GM18858 (cell line): ENCODE results near the gene TMEM62.

Source experiments
- ATAC-seq: cut with Tn5 transposase; IDR thresholded peaks from one replicate; pipeline ENCODE4 v1.9.1; 2021; ENCODE audit not compliant: unreplicated experiment

The TMEM62 gene

DNA sequence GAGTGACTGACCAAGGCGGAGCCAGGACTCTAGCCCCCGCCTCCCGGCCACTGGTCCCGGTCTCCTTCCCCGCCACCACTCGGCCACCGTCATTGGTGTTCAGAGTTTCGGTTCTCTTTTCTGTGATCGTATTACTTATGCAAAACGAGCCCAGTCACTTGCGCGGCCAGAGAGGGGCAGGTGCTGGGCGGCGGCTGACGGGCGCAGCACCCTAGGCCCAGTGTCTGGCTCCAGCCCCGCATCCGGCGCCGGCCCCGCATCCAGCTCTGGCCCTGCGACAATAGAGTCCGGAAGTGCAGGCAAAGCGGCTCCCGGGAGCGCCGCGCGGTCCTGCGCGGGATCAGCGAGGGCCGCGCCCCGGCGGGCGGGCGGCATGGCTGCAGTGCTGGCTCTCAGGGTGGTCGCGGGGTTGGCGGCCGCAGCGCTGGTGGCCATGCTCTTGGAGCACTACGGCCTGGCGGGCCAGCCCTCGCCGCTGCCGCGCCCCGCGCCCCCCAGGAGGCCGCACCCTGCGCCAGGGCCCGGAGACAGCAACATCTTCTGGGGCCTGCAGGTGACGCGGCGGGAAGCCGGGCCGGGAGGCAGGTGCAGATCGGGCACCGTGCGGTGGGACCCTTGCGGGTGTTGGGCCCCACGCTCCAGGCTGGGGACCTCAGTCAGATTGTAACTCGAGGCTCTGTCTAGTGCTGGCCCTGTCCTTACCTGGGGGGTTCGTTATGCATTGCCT is at the start of gene TMEM62:
Gene TMEM62 (plus strand): TSS at position 157 of the 727 bp plus-strand sequence. CDS start 217 bp downstream, at position 374.
- peak; percentile 77 for ATAC-seq

DNA sequence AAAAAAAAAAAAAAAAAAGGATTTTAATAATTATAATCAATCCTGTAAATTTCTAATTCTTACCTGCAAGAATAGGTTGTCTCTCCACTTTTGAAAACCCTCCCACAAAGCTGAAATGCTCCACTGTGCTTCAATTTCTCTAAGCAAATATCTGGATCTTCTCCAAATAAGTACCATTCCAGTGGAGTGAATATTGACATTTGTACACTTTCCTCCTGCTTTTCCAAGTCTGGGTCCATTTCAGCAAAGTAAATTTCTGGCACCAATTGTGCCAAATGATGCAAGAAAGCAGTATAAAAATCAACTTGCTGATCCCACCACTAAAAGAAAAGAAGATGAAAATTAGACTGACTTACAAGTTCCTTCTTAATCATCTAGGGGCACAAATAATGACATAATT is 47.5 kb upstream of the TMEM62 start:
- no peak for ATAC-seq

DNA sequence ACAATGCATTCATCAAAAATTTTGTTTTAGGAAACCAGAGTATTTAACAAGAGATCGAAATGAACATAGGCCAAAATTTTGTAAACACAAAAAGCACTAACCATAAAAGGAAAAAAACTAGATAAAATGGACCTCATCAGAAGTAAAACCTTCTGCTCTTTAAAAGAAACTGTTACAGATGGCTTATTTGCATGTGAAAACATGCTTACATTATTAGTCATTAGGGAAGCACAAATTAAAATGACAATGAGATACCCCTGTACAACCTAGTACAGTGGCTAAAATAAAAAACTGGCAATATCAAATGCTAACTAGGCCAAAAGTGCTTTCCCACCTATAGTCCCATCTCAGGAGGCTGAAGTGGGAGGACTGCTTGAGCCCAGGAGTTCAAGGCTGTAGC is 46.8 kb upstream of the TMEM62 start:
- no peak for ATAC-seq

DNA sequence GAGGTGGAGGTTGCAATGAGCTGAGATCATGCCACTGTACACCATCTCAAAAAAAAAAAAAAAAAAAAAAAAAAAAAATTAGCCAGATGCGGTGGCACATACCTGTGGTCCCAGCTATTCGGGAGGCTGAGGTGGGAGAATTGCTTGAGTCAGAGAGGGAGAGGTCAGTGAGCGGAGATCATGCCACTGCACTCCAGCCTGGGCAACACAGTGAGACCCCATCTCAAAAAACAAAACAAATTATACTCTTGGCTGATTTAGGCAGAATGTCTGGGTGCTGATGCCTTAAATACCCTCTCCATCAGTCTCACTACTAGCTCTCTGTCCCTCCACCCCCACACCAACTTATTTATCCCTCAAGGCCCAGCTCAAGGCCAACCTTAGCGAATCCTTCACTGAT is 41.5 kb upstream of the TMEM62 start:
- no peak for ATAC-seq

DNA sequence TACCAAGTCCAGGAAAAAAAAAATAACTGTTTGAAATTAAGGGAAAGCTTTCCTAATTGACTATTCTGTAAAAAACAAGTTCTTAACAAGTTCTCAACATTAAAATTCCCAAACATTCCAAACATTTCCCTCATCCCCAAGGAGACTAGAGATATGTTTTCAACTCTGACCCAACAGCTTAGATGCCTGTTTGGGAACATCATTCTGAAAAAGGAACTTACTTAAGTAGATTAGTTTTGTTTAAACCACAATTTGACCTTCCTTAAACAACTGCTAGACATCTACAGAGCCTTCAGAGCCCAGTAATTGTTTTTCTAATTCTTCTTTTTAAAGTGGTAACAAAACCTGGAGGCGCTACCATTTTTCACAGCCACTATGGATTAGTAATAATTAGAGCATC is 40.4 kb upstream of the TMEM62 start:
- ATAC-seq, result no peak

DNA sequence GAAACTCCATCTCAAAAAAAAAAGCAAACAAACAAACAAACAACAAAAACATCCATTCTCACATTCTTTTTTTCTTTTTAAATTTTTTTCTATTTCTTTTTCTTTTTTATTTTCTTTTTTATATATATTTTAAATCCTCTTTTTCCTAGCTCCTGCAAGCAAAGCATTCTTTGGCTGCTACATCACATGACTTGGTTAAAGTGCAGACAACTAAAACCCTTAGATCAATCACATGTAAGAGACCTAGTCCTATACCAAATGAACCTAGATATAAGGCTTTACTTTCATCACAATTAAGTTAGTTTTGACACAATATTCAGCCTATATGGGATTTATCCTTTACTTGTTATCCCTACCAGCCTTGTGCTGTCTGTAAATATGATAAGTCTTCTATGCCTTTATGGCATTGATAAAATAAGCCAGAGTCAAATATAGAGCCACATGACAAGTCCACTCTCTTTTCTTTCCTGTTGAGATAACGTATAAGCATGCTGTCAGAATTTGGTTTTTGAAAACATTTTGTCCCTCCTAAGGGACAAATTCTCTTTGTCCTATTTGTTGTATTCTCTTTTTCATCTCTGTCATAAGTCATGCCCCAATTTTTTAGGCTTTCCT is 38.9 kb upstream of the TMEM62 start:
- ATAC-seq, result no peak

DNA sequence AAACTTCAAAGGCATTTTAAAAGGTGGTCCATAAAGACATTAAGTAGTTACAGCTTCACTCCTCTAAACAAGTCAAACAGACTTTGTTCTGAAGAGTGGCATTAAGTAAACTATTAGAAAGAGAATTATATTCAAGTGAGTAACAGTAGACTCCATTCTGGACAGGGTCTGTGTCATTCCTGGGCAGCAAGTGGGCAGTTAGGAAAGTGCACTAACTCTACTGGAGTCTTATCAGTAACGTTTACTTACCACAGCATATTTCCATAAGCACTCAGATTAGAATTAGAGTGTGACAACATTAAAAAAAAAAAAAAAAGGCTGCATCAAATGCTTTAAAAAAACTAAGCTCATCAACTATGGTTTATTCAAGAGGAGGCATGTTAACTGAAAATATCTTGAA is 38.1 kb upstream of the TMEM62 start:
- ATAC-seq, result no peak

DNA sequence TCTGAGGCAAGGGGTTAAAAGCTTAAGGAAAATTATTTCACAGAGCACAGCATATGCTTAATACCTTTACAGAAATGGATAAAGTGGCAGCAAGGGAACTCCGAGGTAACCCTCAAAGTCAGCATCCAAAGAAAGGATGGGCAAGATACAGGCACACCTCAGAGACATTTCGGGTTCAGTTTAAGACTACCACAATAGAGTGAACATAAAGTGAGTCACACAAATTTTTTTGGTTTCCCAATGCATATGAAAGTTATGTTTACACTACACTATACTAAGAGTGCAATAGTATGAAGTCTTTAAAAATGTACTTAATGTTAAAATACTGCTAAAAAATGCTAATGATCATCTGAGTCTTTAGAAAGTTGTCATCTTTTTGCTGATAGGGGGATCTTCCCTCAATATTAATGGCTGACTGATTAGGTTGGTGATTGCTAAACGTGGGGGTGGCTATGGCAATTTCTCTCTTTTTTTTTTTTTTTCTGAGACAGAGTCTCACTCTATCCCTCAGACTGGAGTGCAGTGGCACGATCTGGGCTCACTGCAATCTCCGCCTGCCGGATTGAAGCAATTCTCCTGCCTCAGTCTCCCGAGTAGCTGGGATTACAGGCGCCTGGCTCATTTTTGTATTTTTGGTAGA is 37.6 kb upstream of the TMEM62 start:
- ATAC-seq, result no peak

DNA sequence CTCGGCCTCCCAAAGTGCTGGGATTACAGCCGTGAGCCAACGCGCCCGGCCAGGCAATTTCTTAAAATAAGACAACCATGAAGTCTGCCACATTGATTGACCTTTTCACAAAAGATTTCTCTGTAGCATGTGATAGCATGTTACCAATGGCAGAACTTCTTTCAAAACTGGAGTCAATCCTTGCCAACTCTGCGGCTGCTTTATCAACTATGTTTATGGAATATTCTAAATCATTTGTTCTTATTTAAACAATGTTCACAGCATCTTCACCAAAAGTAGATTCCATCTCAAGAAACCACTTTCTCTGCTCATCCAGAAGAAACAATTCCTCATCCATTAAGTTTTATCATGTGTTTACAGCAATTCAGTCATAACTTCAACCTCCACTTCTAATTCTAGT is 37.0 kb upstream of the TMEM62 start:
- no peak for ATAC-seq

DNA sequence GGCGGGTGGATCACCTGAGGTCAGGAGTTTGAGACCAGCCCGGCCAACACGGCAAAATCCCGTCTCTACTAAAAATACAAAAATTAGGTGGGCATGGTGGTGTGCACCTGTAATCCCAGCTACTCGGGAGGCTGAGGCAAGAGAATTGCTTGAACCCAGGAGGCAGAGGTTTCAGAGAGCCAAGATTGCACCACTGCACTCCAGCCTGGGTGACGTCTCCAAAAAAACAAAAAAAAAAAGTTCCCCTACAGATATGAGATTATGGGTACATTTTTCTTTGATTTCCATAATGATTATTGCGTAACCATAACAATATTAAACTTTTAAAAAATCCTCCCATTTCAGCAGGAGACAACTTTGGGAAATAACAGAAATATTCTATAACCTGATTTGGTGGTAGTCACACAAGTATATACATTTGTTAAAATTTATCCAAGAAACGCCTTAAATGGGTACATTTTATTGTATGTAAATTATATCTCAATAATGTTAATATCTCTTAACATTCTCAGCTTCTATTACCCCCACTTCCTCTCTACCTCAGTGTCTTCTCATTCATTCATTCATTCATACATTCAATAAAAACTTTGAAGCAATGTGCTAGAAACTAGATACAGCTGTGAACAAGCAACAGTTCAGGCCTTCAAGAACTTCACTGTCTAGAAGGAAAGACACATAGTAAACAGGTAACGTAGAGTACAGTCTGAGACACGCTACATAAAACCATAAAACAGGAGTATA is 34.1 kb upstream of the TMEM62 start:
- ATAC-seq, result no peak

DNA sequence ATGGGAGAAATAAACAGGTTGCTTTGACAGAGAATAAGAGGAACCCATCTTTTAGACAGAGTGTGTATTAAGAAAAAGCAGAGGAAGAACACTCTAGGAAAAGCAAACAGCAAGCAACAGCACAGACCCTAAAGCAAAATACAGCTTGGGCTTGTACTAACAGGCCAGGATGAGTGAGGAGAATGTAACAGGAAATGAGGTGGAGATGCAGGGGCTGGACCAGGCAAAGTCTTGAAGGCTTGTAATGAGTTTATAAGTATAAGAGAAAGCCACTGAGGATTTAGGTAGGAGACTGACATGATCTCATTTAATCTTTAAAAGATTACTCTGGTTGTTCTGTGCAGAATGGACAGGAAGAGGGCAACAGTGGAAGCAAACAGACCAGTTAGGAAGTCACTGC is 32.4 kb upstream of the TMEM62 start:
- ATAC-seq, result no peak

DNA sequence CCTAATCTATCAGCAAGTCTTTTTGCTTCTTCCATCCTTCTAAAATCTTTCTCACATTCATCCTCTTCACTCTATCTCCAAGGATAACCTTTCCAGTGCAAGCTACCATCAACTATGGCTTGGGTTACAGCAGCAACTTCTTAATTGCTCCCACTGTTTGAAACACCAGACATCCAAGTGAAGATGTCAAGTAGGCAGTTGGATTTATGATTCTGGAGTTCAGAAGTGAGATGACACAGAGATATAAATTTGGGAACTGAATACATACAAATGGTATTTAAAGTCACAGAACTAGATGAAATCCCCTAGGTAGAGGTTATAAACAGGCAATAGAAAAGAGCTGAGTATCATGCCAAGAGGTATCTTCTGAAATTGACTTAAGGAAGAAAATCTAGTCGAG is 31.2 kb upstream of the TMEM62 start:
- ATAC-seq, result no peak

DNA sequence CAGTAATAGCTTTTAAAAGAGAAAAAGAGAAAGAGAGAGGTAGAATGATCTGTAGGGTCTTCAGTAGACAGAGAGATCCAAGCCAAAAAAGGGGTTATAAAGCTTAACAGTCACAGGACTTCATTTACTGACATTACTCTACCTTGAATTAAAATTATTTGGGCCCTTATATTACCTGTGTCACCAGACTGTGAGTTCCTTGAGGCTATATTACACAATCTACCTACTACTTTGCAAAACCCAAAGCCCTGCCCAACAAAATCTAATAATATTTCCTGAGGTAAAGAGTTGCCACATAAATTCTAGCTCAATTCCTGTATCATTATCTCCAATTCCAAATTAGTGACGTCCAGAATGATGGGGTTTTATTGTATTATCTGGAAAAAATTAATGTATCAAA is 29.5 kb upstream of the TMEM62 start:
- ATAC-seq, result no peak

DNA sequence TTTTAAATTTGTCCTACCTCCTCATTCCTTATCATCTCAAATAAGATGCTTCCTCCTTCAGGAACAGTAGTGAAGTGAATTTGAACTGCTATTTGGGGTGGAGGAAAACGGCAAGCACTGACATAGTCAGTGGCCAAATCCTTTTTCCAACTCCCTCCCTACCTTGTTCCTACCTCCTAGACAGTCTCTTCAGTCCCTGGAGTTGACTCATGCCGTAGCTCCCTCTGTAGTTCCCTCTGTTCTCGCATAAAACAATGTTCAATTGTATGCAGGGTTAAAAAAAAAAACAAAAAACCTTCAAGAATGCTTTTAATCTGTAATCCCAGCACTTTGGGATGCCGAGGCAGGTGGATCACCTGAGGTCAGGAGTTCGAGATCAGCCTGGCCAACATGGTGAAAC is 29.0 kb upstream of the TMEM62 start:
- ATAC-seq, result no peak

DNA sequence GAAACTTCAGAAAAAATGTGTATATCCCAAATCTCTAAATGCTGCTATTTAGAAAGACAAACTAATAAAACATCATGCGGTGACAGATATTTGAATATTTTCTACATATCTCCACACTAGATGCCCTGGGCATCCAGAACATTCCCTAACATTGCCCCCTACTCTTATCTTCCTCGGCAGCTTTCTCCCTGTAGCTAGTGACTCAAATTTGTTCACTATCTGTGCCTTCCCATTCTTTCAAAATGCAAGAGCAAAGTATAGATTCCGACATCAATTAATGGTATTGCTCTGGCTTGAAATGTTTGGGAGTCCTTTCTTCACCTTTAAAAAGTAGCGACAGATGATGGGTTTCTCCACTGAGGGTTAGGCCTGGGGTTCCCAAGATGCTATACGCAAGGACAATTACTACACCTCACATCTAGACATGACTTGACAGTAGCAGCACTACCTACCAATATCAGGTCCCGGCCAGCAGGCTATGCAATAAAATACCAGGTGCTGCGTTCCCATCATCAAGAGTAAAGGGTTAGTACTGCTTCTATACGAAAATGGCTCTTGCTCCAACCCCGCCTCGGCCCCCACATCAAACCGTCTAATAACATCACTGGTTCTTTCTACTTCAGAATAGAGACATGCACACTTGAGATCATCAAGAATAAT is 28.2 kb upstream of the TMEM62 start:
- no peak for ATAC-seq

DNA sequence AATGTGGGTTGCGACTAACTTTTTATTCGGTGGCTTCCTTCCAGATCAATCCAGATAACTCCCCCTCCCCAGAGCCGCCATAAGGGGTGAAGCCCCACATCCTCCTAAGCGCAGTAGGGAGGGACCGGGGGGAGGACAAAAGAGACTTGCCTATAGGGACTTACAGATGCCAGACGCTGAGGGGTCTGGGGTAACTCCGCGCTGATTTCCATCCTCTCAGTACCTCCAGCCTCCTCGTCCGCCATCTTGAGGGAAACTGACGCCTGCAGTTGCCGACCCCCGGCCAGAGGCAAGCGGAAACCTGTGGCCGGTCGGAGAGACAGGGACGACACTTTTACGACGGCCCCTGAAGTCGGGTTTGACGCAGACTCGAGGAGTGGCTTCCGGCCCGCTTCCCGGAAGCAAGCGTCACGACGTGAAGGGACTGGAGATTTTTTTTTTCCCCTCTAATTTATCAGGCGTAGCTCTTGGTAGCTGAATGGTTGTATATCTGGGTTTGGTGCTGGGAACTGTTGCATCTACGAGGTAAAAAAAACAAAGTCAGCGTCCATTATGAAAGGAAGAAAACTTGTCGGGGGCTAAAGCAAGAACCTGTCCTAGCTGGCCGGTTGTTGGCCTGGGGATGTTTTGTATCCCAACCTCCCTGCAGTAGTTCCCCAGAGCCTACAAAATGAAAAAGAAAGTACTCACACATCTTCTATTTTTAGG is 27.5 kb upstream of the TMEM62 start, which contains the start of gene UBR1:
Gene UBR1 (minus strand): TSS at position 261 of the 708 bp plus-strand sequence. CDS start 16 bp downstream, at position 245.
- ATAC-seq, result peak; percentile 56

DNA sequence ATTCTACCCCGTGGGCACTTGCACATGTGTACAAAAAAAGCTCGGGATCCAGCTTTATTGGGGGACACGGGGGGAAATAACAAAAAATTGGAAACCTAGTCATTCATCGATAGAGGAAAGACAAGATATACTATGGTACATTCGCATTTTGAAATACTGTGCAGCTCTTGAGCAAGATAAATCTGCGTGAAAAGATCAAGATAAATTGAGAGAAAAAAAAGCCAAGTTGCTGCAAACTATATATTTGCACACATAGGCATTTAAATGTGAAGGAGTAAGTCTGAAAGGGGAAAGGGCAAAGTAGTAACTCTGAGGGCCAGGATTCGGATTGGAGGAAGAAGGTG is 26.9 kb upstream of the TMEM62 start:
- ATAC-seq, result no peak

DNA sequence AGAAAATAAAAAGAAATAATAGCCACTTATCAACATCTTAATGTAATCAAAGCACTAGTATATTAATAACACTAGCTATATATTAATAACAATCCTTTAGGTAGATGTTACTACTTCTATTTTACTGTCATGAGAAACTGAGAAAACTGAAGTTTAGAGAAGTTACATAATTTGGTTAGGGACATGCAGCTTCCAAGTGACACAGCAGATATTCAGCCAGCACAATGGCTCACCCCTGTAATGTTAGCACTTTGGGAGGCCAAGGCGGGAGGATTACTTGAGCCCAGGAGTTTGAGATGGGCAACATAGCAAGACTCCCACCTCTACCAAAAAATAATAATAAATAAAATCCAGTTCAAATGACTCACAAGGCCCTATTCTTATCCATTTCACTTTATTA is 25.6 kb upstream of the TMEM62 start:
- ATAC-seq, result no peak

DNA sequence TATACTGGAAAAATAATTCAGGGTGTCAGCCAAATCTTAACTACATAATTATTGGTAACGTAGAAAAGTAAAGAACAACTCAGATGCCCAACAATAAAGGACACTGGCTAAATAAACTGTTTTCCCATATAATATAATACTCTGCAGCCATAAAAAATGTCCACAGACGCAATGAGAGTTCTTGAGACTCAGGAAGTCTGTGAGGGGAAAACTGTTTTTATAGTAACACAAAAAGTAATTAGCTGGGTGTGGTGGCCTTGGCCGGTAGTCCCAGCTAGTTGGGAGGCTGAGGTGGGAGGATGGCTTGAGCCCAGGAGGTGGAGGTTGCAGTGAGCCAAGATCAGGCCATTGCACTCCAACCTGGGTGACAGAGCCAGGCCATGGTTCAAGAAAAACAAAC is 22.0 kb upstream of the TMEM62 start:
- ATAC-seq, result no peak

DNA sequence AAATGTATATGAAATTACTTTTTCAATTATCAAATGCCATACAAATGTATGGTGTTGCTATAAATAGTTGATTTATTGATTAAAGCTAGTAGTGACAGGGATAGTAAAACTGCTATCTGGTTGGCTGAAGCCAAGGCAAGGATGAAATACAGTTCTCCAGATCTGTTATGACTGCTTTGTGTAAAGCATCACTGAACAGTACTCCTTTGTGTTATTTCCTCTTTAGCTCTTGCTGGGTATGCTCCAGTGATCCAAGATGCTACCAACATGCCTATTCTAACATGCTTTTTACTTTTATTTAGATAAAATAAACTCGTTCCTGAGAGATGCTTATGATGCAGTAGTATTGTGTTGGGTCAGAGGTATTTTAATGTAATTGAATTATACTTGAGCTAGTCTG is 15.1 kb upstream of the TMEM62 start:
- no peak for ATAC-seq

DNA sequence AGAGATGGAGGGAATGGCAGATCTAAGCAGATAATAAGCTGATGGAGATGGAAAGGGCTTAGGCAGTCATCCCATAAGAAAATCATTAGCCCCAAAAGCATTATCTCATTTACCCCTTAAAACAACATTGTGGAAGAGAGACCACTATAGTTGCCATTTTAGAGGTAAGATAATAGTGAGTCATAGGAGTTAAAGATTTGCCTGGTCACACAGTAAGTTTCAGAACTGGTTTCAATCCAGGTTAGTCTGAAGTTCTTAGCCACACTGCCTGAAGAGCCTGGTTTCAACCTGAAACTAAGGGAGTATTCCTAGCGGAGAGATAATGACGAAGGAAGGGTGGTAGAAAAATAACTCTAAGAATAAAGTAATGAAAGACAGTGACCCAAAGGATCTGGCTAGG is 14.6 kb upstream of the TMEM62 start:
- ATAC-seq, result no peak
